GM10266 (cell line): ENCODE results near the gene SLC33A1.
"Not testable (repeated sequence)": the region's sequence is repeated elsewhere in the genome, so short reads cannot be mapped to it uniquely, and the experiment has no call there.

ENCODE experiments used
- DNase-seq: peaks from one replicate; pipeline ENCODE4 v3.0.0; 2012; ENCODE audit errors: extremely low spot score
- TF ChIP-seq, protein P1 (sequence below): IDR thresholded peaks from 2 replicates; pipeline ENCODE4 v1.5.1; 2012; ENCODE audit warnings: mild to moderate bottlenecking, low read depth; ENCODE audit not compliant: control insufficient read depth, insufficient read depth; ENCODE audit errors: missing control alignments

SLC33A1 gene

GRCh38 chr3:155854141-155854940 is at the start of gene SLC33A1:
TSS of gene SLC33A1 (minus strand) at chr3:155854427. CDS start at chr3:155853997, 430 bp downstream.
- TF ChIP-seq, protein P1, sequence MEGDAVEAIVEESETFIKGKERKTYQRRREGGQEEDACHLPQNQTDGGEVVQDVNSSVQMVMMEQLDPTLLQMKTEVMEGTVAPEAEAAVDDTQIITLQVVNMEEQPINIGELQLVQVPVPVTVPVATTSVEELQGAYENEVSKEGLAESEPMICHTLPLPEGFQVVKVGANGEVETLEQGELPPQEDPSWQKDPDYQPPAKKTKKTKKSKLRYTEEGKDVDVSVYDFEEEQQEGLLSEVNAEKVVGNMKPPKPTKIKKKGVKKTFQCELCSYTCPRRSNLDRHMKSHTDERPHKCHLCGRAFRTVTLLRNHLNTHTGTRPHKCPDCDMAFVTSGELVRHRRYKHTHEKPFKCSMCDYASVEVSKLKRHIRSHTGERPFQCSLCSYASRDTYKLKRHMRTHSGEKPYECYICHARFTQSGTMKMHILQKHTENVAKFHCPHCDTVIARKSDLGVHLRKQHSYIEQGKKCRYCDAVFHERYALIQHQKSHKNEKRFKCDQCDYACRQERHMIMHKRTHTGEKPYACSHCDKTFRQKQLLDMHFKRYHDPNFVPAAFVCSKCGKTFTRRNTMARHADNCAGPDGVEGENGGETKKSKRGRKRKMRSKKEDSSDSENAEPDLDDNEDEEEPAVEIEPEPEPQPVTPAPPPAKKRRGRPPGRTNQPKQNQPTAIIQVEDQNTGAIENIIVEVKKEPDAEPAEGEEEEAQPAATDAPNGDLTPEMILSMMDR = no peak
- peak; percentile 93 for DNase-seq

- no peak for DNase-seq
- TF ChIP-seq, protein P1 = no peak
Observed at GRCh38 chr3:155895379-155895900, 41.2 kb upstream of the SLC33A1 start.

GRCh38 chr3:155891321-155891720 is 37.1 kb upstream of the SLC33A1 start:
- TF ChIP-seq, protein P1 = no peak

GRCh38 chr3:155890671-155891190 is 36.5 kb upstream of the SLC33A1 start:
- TF ChIP-seq, protein P1 = no peak
- no peak for DNase-seq

More at GRCh38 chr3:155891321-155891720, 37.1 kb upstream of the SLC33A1 start:
- no peak for DNase-seq

DNA sequence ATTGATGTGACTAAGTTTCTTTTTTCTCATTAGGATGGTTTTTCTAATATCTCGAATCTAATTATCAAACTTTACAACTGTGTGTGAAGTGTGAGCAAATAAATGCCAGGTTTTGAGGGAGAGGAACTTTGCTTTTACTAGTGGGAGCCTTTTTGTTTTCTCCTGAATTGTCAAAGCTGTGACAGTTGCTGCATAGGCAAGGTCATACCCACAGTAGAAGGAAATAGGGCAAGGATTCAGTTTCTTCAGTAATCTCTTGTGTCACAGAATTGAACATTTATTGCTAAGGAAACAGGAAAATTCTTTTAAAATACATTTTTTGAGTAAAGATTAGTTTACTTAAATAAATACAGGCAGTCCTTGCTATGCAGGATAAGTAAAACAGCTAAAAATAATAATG is 35.7 kb upstream of the SLC33A1 start:
- DNase-seq = no peak
- TF ChIP-seq, protein P1 = no peak

DNA sequence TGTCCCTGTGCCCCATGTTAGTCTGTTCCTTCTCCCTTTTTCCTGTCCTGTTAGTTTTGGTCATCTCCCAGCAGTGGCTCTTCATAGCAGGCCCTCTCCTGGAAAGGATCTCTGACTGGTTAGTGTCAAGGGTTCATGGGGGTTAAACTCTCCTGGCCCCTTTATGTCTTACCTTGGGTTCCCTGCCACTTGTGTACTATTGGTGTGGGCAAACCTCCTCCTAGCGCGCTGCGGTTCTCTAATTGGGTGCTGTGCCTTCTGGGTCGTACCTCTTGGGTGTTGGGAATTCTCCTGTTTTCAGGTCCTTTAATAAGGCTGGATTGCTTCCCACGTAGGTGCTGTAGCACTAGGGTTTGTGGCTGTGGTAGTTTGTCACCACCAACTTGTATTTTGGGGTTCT is 35.0 kb upstream of the SLC33A1 start:
- DNase-seq = no peak
- TF ChIP-seq, protein P1 = no peak

GRCh38 chr3:155886915-155887314 is 32.7 kb upstream of the SLC33A1 start:
- no peak for DNase-seq
- TF ChIP-seq, protein P1 = no peak

DNA sequence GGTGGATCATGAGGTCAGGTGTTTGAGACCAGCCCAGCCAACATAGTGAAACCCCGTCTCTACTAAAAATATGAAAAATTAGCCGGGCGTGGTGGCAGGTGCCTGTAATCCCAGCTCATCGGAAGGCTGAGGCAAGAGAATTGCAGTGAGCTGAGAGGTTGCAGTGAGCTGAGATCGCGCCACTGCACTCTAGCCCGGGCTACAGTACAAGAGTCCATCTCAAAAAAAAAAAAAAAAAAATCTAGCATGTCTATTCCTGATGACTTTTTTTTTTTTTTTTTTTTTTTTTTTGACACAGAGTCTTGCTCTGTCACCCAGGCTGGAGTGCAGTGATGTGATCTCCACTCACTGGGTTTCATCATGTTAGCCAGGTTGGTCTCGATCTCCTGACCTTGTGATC is 32.1 kb upstream of the SLC33A1 start:
- not testable (repeated sequence) for DNase-seq
